ENCODE results near the gene OR5K4. TPM values are rescaled to one million over a fixed set of nuclear protein-coding genes. Genes with fewer than 3 reads are reported as not detected.

OR5K4 gene
- total RNA-seq, 1 experiment from 2014 or later = not detected

DNA sequence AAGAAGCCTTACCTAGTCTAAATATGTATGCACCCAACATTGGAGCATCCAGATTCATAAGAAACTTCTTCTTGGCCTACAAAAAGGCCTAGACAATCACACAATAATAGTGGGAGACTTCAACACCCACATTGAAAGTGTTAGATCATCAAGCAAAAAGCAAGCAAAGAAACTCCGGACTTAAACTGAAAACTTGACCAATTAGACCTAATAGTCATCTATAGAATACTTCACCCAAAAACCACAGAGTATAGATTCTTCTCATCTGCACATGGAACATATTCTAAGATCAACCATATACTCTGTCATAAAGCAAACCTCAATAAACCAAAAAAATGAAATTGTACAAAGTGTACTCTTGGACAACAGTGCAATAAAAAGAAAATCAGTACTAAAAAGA lies 22.3 kb upstream of the OR5K4 start:
- H3K36me3 ChIP-seq (ENCODE audit: low read depth) = no peaks in the 10 kb centered on the region
- H3K9me3 ChIP-seq (ENCODE audit: insufficient read depth, low read depth) = no peaks in the 10 kb centered on the region
- no peaks in the 10 kb centered on the region for H3K4me1 ChIP-seq (replicated peaks; ENCODE audit: insufficient read depth)
- POLR2A ChIA-PET (ENCODE audit: unreplicated experiment) = no interaction called here
- intact Hi-C loops (cut with micrococcal nuclease; ENCODE audit: unreplicated experiment) = loop anchor here (5.0 to 10.0 kb wide), 4 partner anchors 63 to 1426 kb away; partner anchors contain the start of gene OR5K3
- H3K27me3 ChIP-seq (ENCODE audit: insufficient read depth, low read depth) = no peaks in the 10 kb centered on the region
- no peaks in the 10 kb centered on the region for H3K79me2 ChIP-seq (ENCODE audit: low read depth)
- no peak overlapping the region for H3K4me2 ChIP-seq
- no peak overlapping the region for H3K4me3 ChIP-seq
- TF ChIP-seq, protein P1, sequence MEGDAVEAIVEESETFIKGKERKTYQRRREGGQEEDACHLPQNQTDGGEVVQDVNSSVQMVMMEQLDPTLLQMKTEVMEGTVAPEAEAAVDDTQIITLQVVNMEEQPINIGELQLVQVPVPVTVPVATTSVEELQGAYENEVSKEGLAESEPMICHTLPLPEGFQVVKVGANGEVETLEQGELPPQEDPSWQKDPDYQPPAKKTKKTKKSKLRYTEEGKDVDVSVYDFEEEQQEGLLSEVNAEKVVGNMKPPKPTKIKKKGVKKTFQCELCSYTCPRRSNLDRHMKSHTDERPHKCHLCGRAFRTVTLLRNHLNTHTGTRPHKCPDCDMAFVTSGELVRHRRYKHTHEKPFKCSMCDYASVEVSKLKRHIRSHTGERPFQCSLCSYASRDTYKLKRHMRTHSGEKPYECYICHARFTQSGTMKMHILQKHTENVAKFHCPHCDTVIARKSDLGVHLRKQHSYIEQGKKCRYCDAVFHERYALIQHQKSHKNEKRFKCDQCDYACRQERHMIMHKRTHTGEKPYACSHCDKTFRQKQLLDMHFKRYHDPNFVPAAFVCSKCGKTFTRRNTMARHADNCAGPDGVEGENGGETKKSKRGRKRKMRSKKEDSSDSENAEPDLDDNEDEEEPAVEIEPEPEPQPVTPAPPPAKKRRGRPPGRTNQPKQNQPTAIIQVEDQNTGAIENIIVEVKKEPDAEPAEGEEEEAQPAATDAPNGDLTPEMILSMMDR (conservative IDR thresholded peaks at IDR 0.05) = no peak
- TF ChIP-seq EZH2 (IDR thresholded peaks at IDR 0.05; ENCODE audit: low read depth) = no peak
- no peaks in the 10 kb centered on the region for H4K20me1 ChIP-seq (ENCODE audit: insufficient read depth)
- no TSS peak for BruUV-seq (replicated peaks)
- CTCF ChIA-PET = interaction anchor here (0.8 kb wide), 1 partner anchor 291 kb away, joined by 3 read pairs; no protein-coding TSS in a partner anchor
- no peak for DNase-seq
- H2AFZ ChIP-seq = no peak overlapping the region
- no peaks in the 10 kb centered on the region for H3F3A ChIP-seq (ENCODE audit: insufficient read depth, low read depth)
- no peak overlapping the region for H3K27ac ChIP-seq
- H3K9me2 ChIP-seq (ENCODE audit: insufficient read depth) = no peaks in the 10 kb centered on the region

DNA sequence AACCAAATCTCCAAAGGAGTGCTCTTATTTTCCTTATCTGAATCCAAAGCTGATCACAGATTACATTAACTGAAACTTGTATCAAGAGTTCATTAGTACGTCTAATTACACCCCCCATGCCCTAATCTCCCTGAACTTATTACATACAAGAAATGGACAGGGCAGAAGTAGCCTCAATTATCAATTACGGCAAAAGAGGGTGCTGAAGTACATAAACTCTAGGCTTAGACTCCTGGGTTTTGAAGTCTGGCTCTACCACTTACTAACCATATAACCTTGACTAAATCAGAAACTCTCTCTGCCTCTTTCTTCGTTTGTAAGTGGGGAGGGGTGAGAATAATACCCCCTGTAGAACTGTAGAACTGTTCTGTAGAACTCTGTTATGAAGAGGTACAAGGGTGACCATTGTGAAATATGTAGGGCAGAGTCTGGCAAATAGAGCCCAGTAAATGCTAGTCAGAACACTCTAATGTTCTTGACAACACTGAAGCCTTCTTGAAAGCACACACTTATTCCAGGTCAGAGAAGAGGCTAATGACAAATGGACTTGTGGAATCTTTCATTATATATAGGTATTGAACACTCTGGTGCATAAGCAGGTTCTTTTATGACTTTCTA lies 19.6 kb upstream of the OR5K4 start:
- POLR2A ChIA-PET (ENCODE audit: unreplicated experiment) = no interaction called here
- Histone ChIP-seq H3K27me3 (ENCODE audit: insufficient read depth, low read depth) (no peaks in the 10 kb centered on the region), H3K4me3 (no peak overlapping the region), H4K20me1 (ENCODE audit: insufficient read depth) (no peaks in the 10 kb centered on the region), H2AFZ (no peak overlapping the region), H3K79me2 (ENCODE audit: low read depth) (no peaks in the 10 kb centered on the region), H3K9me3 (ENCODE audit: insufficient read depth, low read depth) (peaks cover 4% of the 10 kb centered on the region; the same call in 1 of the 2 replicates), H3K4me2 (no peak overlapping the region), H3K27ac (no peak overlapping the region), H3K36me3 (ENCODE audit: low read depth) (no peaks in the 10 kb centered on the region), H3K4me1 (replicated peaks; ENCODE audit: insufficient read depth) (no peaks in the 10 kb centered on the region), H3F3A (ENCODE audit: insufficient read depth, low read depth) (no peaks in the 10 kb centered on the region), H3K9me2 (ENCODE audit: insufficient read depth) (no peaks in the 10 kb centered on the region)
- no TSS peak for BruUV-seq (replicated peaks)
- CTCF ChIA-PET = no interaction called here
- intact Hi-C loops (cut with micrococcal nuclease; ENCODE audit: unreplicated experiment) = loop anchor here (1.0 to 10.0 kb wide), 7 partner anchors 61 to 1423 kb away; partner anchors contain the start of genes CPOX and OR5K3
- peak; percentile 49 to 61 for DNase-seq
- TF ChIP-seq, protein P1 (conservative IDR thresholded peaks at IDR 0.05) = peak; percentile 82
- TF ChIP-seq EZH2 (IDR thresholded peaks at IDR 0.05; ENCODE audit: low read depth) = no peak

DNA sequence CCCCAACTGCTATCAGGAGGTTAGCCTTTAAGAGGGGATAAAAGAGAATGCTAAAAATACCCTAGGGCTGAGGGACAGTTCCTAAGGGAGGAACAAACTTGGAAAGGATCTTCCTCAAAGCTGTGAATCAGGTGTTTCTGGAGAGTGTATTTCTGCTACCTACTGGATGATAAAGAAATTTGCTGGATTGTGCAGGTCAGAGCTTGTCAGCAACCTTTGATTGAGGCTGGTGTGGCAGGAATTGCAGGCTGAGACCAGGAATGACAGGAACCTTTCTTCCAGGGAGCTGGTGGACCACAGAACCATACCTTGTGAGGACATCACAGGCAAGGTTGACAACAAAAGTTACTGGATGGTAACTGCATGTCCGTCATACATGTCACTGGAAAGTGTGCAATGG lies 14.6 kb upstream of the OR5K4 start:
- H3K27ac ChIP-seq = no peak overlapping the region
- no peaks in the 10 kb centered on the region for H3K27me3 ChIP-seq (ENCODE audit: insufficient read depth, low read depth)
- BruUV-seq (replicated peaks) = no TSS peak
- no peak overlapping the region for H2AFZ ChIP-seq
- H4K20me1 ChIP-seq (ENCODE audit: insufficient read depth) = no peaks in the 10 kb centered on the region
- DNase-seq = no peak
- H3K4me2 ChIP-seq = no peak overlapping the region
- CTCF ChIA-PET = no interaction called here
- intact Hi-C loops (cut with micrococcal nuclease; ENCODE audit: unreplicated experiment) = loop anchor here (10.0 kb wide), 2 partner anchors 56 to 396 kb away; partner anchors contain the start of gene OR5K3
- H3K79me2 ChIP-seq (ENCODE audit: low read depth) = no peaks in the 10 kb centered on the region
- no peaks in the 10 kb centered on the region for H3K9me2 ChIP-seq (ENCODE audit: insufficient read depth)
- no peaks in the 10 kb centered on the region for H3K4me1 ChIP-seq (replicated peaks; ENCODE audit: insufficient read depth)
- H3K9me3 ChIP-seq (ENCODE audit: insufficient read depth, low read depth) = peaks cover 4% of the 10 kb centered on the region; the same call in 1 of the 2 replicates
- H3K4me3 ChIP-seq = no peak overlapping the region
- TF ChIP-seq EZH2 (IDR thresholded peaks at IDR 0.05; ENCODE audit: low read depth) = no peak
- TF ChIP-seq, protein P1 (conservative IDR thresholded peaks at IDR 0.05) = no peak
- no peaks in the 10 kb centered on the region for H3K36me3 ChIP-seq (ENCODE audit: low read depth)
- POLR2A ChIA-PET (ENCODE audit: unreplicated experiment) = no interaction called here
- no peaks in the 10 kb centered on the region for H3F3A ChIP-seq (ENCODE audit: insufficient read depth, low read depth)
